Loucy (cell line): ENCODE measurements around the gene GNAO1.

Experiments used
- H2AFZ ChIP-seq: fragments of 200-600 bp; sonication (generic); 2 replicates; pipeline ENCODE4 v1.6.0; 2016; ENCODE audit warnings: antibody characterized with exemption, mild to moderate bottlenecking, low read length, moderate library complexity
- H3F3A ChIP-seq: fragments of 200-600 bp; 2 replicates; pipeline ENCODE4 v1.6.0; 2016; ENCODE audit warnings: antibody characterized with exemption, low read depth, mild to moderate bottlenecking
- H3K27me3 ChIP-seq: fragments of 200-600 bp; sonication (generic); 2 replicates; pipeline ENCODE4 v1.6.1; 2014; ENCODE audit warnings: low read length, mild to moderate bottlenecking; ENCODE audit not compliant: insufficient read depth, poor library complexity, severe bottlenecking
- H3K36me3 ChIP-seq: fragments of 200-600 bp; sonication (generic); 2 replicates; pipeline ENCODE4 v1.6.1; 2016; ENCODE audit warnings: low read length; ENCODE audit not compliant: insufficient read depth
- H3K4me1 ChIP-seq: fragments of 200-600 bp; sonication (generic); 2 replicates; pipeline ENCODE4 v1.5.1; 2014; ENCODE audit warnings: low read length, mild to moderate bottlenecking; ENCODE audit not compliant: insufficient read depth, poor library complexity, severe bottlenecking
- H3K4me2 ChIP-seq: fragments of 200-600 bp; sonication (generic); 2 replicates; pipeline ENCODE4 v1.6.0; 2014; ENCODE audit warnings: antibody characterized with exemption, low read length, low read depth, mild to moderate bottlenecking; ENCODE audit not compliant: poor library complexity, severe bottlenecking
- H3K4me3 ChIP-seq: fragments of 200-600 bp; sonication (generic); 2 replicates; pipeline ENCODE4 v1.5.1; 2014; ENCODE audit warnings: low read length, mild to moderate bottlenecking, mixed read lengths; ENCODE audit not compliant: poor library complexity, severe bottlenecking
- H3K79me2 ChIP-seq: fragments of 200-600 bp; sonication (generic); 2 replicates; pipeline ENCODE4 v1.6.1; 2014; ENCODE audit warnings: low read length; ENCODE audit not compliant: insufficient read depth
- H3K9ac ChIP-seq: fragments of 200-600 bp; sonication (generic); 2 replicates; pipeline ENCODE4 v1.6.0; 2014; ENCODE audit warnings: mild to moderate bottlenecking, low read depth, low read length, moderate library complexity; ENCODE audit not compliant: poor library complexity, severe bottlenecking
- H3K9me2 ChIP-seq: fragments of 200-600 bp; sonication (generic); replicated peaks from 2 replicates; pipeline ENCODE4 v1.6.1; 2016; ENCODE audit warnings: low read depth, low read length, mixed read lengths
- H3K9me3 ChIP-seq: fragments of 200-600 bp; sonication (generic); 2 replicates; pipeline ENCODE4 v1.6.1; 2014; ENCODE audit warnings: mild to moderate bottlenecking, antibody characterized with exemption, low read length, low read depth; ENCODE audit not compliant: insufficient read depth
- H4K20me1 ChIP-seq: fragments of 200-600 bp; sonication (generic); 2 replicates; pipeline ENCODE4 v1.6.0; 2014; ENCODE audit warnings: antibody characterized with exemption, low read length, mild to moderate bottlenecking; ENCODE audit not compliant: insufficient read depth, poor library complexity, severe bottlenecking
- EZH2phosphoT487 ChIP-seq: fragments of 200-600 bp; IDR thresholded peaks from 2 replicates; pipeline ENCODE4 v1.6.1; 2018; ENCODE audit warnings: antibody characterized with exemption, mild to moderate bottlenecking, moderate library complexity, borderline replicate concordance
- TF ChIP-seq, protein P1 (sequence below): fragments of 200-600 bp; sonication (generic); conservative IDR thresholded peaks from 2 replicates; pipeline ENCODE4 v1.5.1; 2014; ENCODE audit warnings: mild to moderate bottlenecking, antibody characterized with exemption, low read length

GNAO1 gene

GRCh38 chr16:56320811-56321558, 129.7 kb downstream of the GNAO1 start:
- H3K36me3 ChIP-seq: no peaks in the 10 kb centered on the region

GRCh38 chr16:56321571-56321970, 130.3 kb downstream of the GNAO1 start:
- no peaks in the 10 kb centered on the region for H3K9me3 ChIP-seq
- H3K36me3 ChIP-seq: no peaks in the 10 kb centered on the region
- H4K20me1 ChIP-seq: no peaks in the 10 kb centered on the region
- no peaks in the 10 kb centered on the region for H3K27me3 ChIP-seq
- H3K4me2 ChIP-seq: peak overlapping the region; percentile 61
- H3K4me1 ChIP-seq: peaks cover 47% of the 10 kb centered on the region
- no peaks in the 10 kb centered on the region for H3K9me2 ChIP-seq
- peak overlapping the region; percentile 21 for H3K9ac ChIP-seq
- no peak overlapping the region for H2AFZ ChIP-seq
- no peak for TF ChIP-seq EZH2phosphoT487
- TF ChIP-seq, protein P1, sequence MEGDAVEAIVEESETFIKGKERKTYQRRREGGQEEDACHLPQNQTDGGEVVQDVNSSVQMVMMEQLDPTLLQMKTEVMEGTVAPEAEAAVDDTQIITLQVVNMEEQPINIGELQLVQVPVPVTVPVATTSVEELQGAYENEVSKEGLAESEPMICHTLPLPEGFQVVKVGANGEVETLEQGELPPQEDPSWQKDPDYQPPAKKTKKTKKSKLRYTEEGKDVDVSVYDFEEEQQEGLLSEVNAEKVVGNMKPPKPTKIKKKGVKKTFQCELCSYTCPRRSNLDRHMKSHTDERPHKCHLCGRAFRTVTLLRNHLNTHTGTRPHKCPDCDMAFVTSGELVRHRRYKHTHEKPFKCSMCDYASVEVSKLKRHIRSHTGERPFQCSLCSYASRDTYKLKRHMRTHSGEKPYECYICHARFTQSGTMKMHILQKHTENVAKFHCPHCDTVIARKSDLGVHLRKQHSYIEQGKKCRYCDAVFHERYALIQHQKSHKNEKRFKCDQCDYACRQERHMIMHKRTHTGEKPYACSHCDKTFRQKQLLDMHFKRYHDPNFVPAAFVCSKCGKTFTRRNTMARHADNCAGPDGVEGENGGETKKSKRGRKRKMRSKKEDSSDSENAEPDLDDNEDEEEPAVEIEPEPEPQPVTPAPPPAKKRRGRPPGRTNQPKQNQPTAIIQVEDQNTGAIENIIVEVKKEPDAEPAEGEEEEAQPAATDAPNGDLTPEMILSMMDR: no peak
- no peak overlapping the region for H3K4me3 ChIP-seq
- H3K79me2 ChIP-seq: no peaks in the 10 kb centered on the region
- H3F3A ChIP-seq: no peaks in the 10 kb centered on the region

More at GRCh38 chr16:56320811-56321558, 129.7 kb downstream of the GNAO1 start:
- Histone ChIP-seq H3K4me2 (peak overlapping the region; percentile 61), H2AFZ (0 out of 2 replicates have a peak overlapping the region, but pooled peaks have one; percentile 4), H3K4me1 (peaks cover 43% of the 10 kb centered on the region), H3K9ac (peak overlapping the region; percentile 21), H3K9me3 (no peaks in the 10 kb centered on the region), H3K9me2 (no peaks in the 10 kb centered on the region), H3K27me3 (no peaks in the 10 kb centered on the region), H4K20me1 (no peaks in the 10 kb centered on the region), H3F3A (no peaks in the 10 kb centered on the region), H3K4me3 (peak overlapping the region; percentile 21), H3K79me2 (no peaks in the 10 kb centered on the region)
- TF ChIP-seq EZH2phosphoT487: no peak
- TF ChIP-seq, protein P1: peak; percentile 22; the same call in 1 of the 2 replicates

DNA sequence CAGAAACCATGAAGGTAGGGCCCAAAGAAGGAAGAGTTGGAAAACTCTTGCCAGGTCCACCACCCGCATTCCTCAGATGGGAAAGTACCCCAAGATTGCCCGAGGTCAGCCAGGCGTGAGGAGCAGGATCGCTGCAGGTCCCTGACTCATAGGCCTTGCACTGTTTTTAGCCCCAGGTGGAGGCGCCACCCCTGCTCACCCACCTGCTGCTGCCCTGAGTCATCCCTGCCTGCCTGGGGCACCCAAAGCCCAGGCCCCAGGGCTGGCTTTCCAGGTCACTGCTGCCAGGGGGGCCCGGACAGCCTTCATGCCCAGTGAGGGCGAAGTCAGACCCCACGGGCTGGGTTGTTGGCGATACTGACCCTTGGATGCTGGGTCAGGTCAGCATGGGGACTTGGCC, 133.1 kb downstream of the GNAO1 start:
- H3K4me1 ChIP-seq: peaks cover 37% of the 10 kb centered on the region
- no peaks in the 10 kb centered on the region for H4K20me1 ChIP-seq
- H3K4me2 ChIP-seq: no peak overlapping the region
- TF ChIP-seq EZH2phosphoT487: no peak
- TF ChIP-seq, protein P1: no peak
- no peaks in the 10 kb centered on the region for H3K9me2 ChIP-seq
- H3K9ac ChIP-seq: no peak overlapping the region
- H2AFZ ChIP-seq: no peak overlapping the region
- H3K27me3 ChIP-seq: no peaks in the 10 kb centered on the region
- no peaks in the 10 kb centered on the region for H3K9me3 ChIP-seq
- H3K36me3 ChIP-seq: no peaks in the 10 kb centered on the region
- no peak overlapping the region for H3K4me3 ChIP-seq
- no peaks in the 10 kb centered on the region for H3F3A ChIP-seq
- no peaks in the 10 kb centered on the region for H3K79me2 ChIP-seq
